HG03025 (cell line): Measurements from ENCODE around the gene CEP104.
"Not testable (repeated sequence)": the region's sequence is repeated elsewhere in the genome, so short reads cannot be mapped to it uniquely, and the experiment has no call there.

Source experiments
- ATAC-seq: cut with Tn5 transposase; IDR thresholded peaks from one replicate; pipeline ENCODE4 v1.9.1; 2021; ENCODE audit warnings: mild to moderate bottlenecking, moderate library complexity; ENCODE audit not compliant: unreplicated experiment, low FRiP score

CEP104 gene

GRCh38 chr1:3828391-3828790, 28.6 kb downstream of the CEP104 start:
- no peak for ATAC-seq

GRCh38 chr1:3827813-3828307, 29.2 kb downstream of the CEP104 start:
- no peak for ATAC-seq

- no peak for ATAC-seq
These were observed 31.7 kb downstream of the CEP104 start for GRCh38 chr1:3825356-3825755.

- ATAC-seq, result no peak
These were observed 32.4 kb downstream of the CEP104 start for GRCh38 chr1:3824650-3825049.

- ATAC-seq, result no peak
These were observed 34.6 kb downstream of the CEP104 start for GRCh38 chr1:3822421-3822820.

- ATAC-seq, result no peak
These were observed 35.1 kb downstream of the CEP104 start for GRCh38 chr1:3821908-3822307.

GRCh38 chr1:3821447-3821846, 35.6 kb downstream of the CEP104 start:
- ATAC-seq, result no peak

GRCh38 chr1:3821004-3821403, 36.0 kb downstream of the CEP104 start:
- ATAC-seq, result no peak

- ATAC-seq, result no peak
These were observed 36.7 kb downstream of the CEP104 start for GRCh38 chr1:3820316-3820715.

- ATAC-seq, result no peak
These were observed 37.2 kb downstream of the CEP104 start for GRCh38 chr1:3819771-3820200.

- no peak for ATAC-seq
These were observed 39.0 kb downstream of the CEP104 start for GRCh38 chr1:3817821-3818597.

GRCh38 chr1:3817138-3817740, 39.8 kb downstream of the CEP104 start:
- no peak for ATAC-seq

GRCh38 chr1:3816331-3817137, 40.5 kb downstream of the CEP104 start:
- no peak for ATAC-seq

- no peak for ATAC-seq
These were observed 42.0 kb downstream of the CEP104 start for GRCh38 chr1:3814771-3815561.

GRCh38 chr1:3814065-3814464, 42.9 kb downstream of the CEP104 start:
- ATAC-seq, result no peak

GRCh38 chr1:3811595-3811911, 45.5 kb downstream of the CEP104 start:
- ATAC-seq, result no peak

- ATAC-seq, result not testable (repeated sequence)
These were observed 46.8 kb downstream of the CEP104 start for GRCh38 chr1:3810149-3810761.

GRCh38 chr1:3809680-3810079, 47.3 kb downstream of the CEP104 start:
- ATAC-seq, result no peak

- ATAC-seq, result no peak
These were observed 49.2 kb downstream of the CEP104 start for GRCh38 chr1:3807769-3808168.

GRCh38 chr1:3805038-3805437, 52.0 kb downstream of the CEP104 start:
- no peak for ATAC-seq
